NT2/D1 (cell line): Measurements from ENCODE around the gene WBP1.

Experiments
- SUZ12 ChIP-seq: IDR thresholded peaks from 2 replicates; pipeline ENCODE4 v1.6.1; 2011; ENCODE audit not compliant: insufficient read length, insufficient read depth; ENCODE audit errors: extremely low read depth
- YY1 ChIP-seq: IDR thresholded peaks from 2 replicates; pipeline ENCODE4 v1.6.1; 2011; ENCODE audit not compliant: insufficient read length, insufficient read depth
- ZNF274 ChIP-seq: IDR thresholded peaks from 2 replicates; pipeline ENCODE4 v1.6.1; 2011; ENCODE audit warnings: mild to moderate bottlenecking, low read depth, low read length

DNA sequence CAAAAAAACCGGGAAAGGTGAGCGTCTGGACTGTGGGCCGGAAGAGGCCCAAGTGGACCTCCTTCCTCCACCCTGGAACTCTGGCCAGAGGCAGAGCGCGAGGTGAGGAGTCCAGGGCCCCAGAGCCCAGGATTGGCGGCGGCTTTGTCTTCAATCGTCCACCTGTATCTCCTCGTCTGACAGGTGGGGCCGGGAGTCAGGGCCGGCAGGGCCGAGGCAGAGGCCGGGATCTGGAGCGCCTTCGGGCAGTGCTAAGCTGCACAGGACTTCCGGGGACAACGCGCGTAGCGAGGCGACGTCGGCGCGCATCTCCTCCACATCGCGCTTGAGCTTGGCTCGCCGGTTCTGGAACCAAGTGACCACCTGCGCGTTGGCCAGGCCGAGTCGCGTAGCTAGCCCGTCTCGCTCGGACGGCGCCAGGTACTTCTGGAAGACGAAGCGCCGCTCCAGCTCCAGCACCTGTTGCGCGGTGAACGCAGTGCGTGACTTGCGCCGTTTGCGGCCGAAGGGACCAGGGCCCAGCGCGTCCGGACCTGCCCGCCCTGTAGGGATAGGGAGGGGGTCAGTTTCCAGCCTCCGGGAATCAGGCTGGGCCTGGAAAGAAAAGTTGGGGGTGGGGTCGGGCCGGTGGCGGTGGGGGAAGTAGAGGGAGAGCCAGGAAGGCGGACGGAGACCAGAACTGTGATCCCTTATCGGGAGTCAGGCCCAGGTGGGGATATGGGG lies 39.7 kb downstream of the WBP1 start:
- TF ChIP-seq ZNF274 (no peak), YY1 (no peak), SUZ12 (no peak)
